Natural killer cell treated with Interleukin-12 subunit alpha and Interleukin-12 subunit beta and Interleukin-15 and Interleukin-18, amount 100 ng/mL, for 72 hours (primary cell): ENCODE measurements around the gene P3H1. TPM values are rescaled to one million over a fixed set of nuclear protein-coding genes. Genes with fewer than 3 reads are reported as not detected.
"Not testable (repeated sequence)": the region's sequence is repeated elsewhere in the genome, so short reads cannot be mapped to it uniquely, and the experiment has no call there.

ENCODE experiments used
- ATAC-seq, 2 donors: fragments of 150-1000 bp; cut with Tn5 transposase in 1 of 2; sonication (Bioruptor Pico), chemical (Tn5 transposase) in 1 of 2; 2 replicates each; pipeline ENCODE4 v1.10.0; 2021
- DNase-seq: peaks from one replicate; pipeline ENCODE4 v3.0.0; 2022; ENCODE audit warnings: low spot score
- H3K27ac Mint-ChIP-seq, 2 donors: 1 replicate in 1 of 2; 2 replicates in 1 of 2; pipeline ENCODE4 v1.8.0; 2022; ENCODE audit warnings: mixed read lengths in 2 of 2, mild to moderate bottlenecking in 1 of 2, moderate library complexity in 1 of 2
- H3K27me3 Mint-ChIP-seq, 2 donors: 1 replicate in 1 of 2; 2 replicates in 1 of 2; pipeline ENCODE4 v1.8.0; 2022; ENCODE audit warnings: mixed read lengths in 2 of 2
- H3K36me3 Mint-ChIP-seq: one replicate; pipeline ENCODE4 v1.8.0; 2022; ENCODE audit warnings: mixed read lengths
- H3K4me1 Mint-ChIP-seq, 2 donors: 1 replicate in 1 of 2; 2 replicates in 1 of 2; pipeline ENCODE4 v1.8.0; 2022; ENCODE audit warnings: low read depth in 2 of 2, mixed read lengths in 2 of 2, mild to moderate bottlenecking in 1 of 2
- H3K4me3 Mint-ChIP-seq: one replicate; pipeline ENCODE4 v1.8.0; 2022; ENCODE audit warnings: mixed read lengths
- H3K9me3 Mint-ChIP-seq: 2 replicates; pipeline ENCODE4 v1.8.0; 2022; ENCODE audit warnings: mixed read lengths
- total RNA-seq, 2 donors: library from RNA; stranded (reverse); gene quantifications; one replicate each; pipeline ENCODE4 v1.2.3, GENCODE V29; 2022

The P3H1 gene
- total RNA-seq: 10 to 100 TPM; 35.7 to 52.3 TPM

- peak; percentile 97 to 98 for ATAC-seq
- H3K9me3 Mint-ChIP-seq: no peaks in the 10 kb centered on the region
- peaks cover 16 to 21% of the 10 kb centered on the region in 2 donors for H3K4me1 Mint-ChIP-seq
- H3K36me3 Mint-ChIP-seq: peaks cover 6% of the 10 kb centered on the region
- peak; percentile 100 for DNase-seq
- no peak within 1 kb of the TSS for H3K4me3 Mint-ChIP-seq
- peak within 1 kb of the TSS in 1 of 2 donors; percentile 87 for H3K27ac Mint-ChIP-seq
- H3K27me3 Mint-ChIP-seq: no peaks in the 10 kb centered on the region
Measured at GRCh38 chr1:42766741-42767509, at the start of gene P3H1, which contains the start of gene C1orf50. Gene P3H1 (minus strand): TSS chr1:42767028. CDS start chr1:42766971, 57 bp downstream. Gene C1orf50 (plus strand): TSS chr1:42767249. CDS start chr1:42767312, 63 bp downstream.

GRCh38 chr1:42815941-42816584, 49.2 kb upstream of the P3H1 start:
- no peak for ATAC-seq
- peak overlapping the region; percentile 62 to 82 for H3K27ac Mint-ChIP-seq
- no peak for DNase-seq
- no peaks in the 10 kb centered on the region for H3K27me3 Mint-ChIP-seq
- peaks cover 18 to 26% of the 10 kb centered on the region in 2 donors for H3K4me1 Mint-ChIP-seq
- H3K4me3 Mint-ChIP-seq: peak overlapping the region; percentile 77
- no peaks in the 10 kb centered on the region for H3K36me3 Mint-ChIP-seq
- no peaks in the 10 kb centered on the region for H3K9me3 Mint-ChIP-seq

GRCh38 chr1:42814815-42815214, 48.0 kb upstream of the P3H1 start:
- not testable (repeated sequence) for ATAC-seq, H3K4me3 Mint-ChIP-seq, H3K36me3 Mint-ChIP-seq, H3K9me3 Mint-ChIP-seq, DNase-seq, H3K27me3 Mint-ChIP-seq, H3K27ac Mint-ChIP-seq
- peaks cover 17 to 21% of the 10 kb centered on the region in 2 donors for H3K4me1 Mint-ChIP-seq

GRCh38 chr1:42807056-42807668, 40.3 kb upstream of the P3H1 start:
- H3K27ac Mint-ChIP-seq: no peak overlapping the region
- H3K4me1 Mint-ChIP-seq: no peaks in the 10 kb centered on the region
- no peaks in the 10 kb centered on the region for H3K9me3 Mint-ChIP-seq
- ATAC-seq: no peak
- no peaks in the 10 kb centered on the region for H3K36me3 Mint-ChIP-seq
- no peak overlapping the region for H3K4me3 Mint-ChIP-seq
- DNase-seq: no peak
- H3K27me3 Mint-ChIP-seq: no peaks in the 10 kb centered on the region

GRCh38 chr1:42806593-42806992, 39.8 kb upstream of the P3H1 start:
- Mint-ChIP-seq H3K4me1 (no peaks in the 10 kb centered on the region), H3K36me3 (no peaks in the 10 kb centered on the region), H3K9me3 (no peaks in the 10 kb centered on the region), H3K27me3 (no peaks in the 10 kb centered on the region), H3K27ac (no peak overlapping the region), H3K4me3 (no peak overlapping the region)
- DNase-seq (no peak), ATAC-seq (no peak)

- no peaks in the 10 kb centered on the region for H3K4me1 Mint-ChIP-seq
- H3K4me3 Mint-ChIP-seq: no peak overlapping the region
- no peak overlapping the region for H3K27ac Mint-ChIP-seq
- no peaks in the 10 kb centered on the region for H3K9me3 Mint-ChIP-seq
- no peak for ATAC-seq
- no peaks in the 10 kb centered on the region for H3K36me3 Mint-ChIP-seq
- DNase-seq: no peak
- no peaks in the 10 kb centered on the region for H3K27me3 Mint-ChIP-seq
Measured at GRCh38 chr1:42806171-42806570, 39.3 kb upstream of the P3H1 start.

GRCh38 chr1:42801832-42802473, 35.1 kb upstream of the P3H1 start:
- Mint-ChIP-seq H3K4me3 (no peak overlapping the region), H3K4me1 (no peaks in the 10 kb centered on the region), H3K36me3 (no peaks in the 10 kb centered on the region), H3K27me3 (no peaks in the 10 kb centered on the region), H3K27ac (no peak overlapping the region), H3K9me3 (no peaks in the 10 kb centered on the region)
- DNase-seq (no peak), ATAC-seq (no peak)

GRCh38 chr1:42797979-42798378, 31.2 kb upstream of the P3H1 start:
- Mint-ChIP-seq H3K27ac (no peak overlapping the region), H3K4me1 (no peaks in the 10 kb centered on the region), H3K27me3 (no peaks in the 10 kb centered on the region), H3K4me3 (no peak overlapping the region), H3K9me3 (no peaks in the 10 kb centered on the region), H3K36me3 (no peaks in the 10 kb centered on the region)
- ATAC-seq (no peak), DNase-seq (no peak)

GRCh38 chr1:42797414-42797813, 30.6 kb upstream of the P3H1 start:
- Mint-ChIP-seq H3K27me3 (no peaks in the 10 kb centered on the region), H3K36me3 (no peaks in the 10 kb centered on the region), H3K9me3 (no peaks in the 10 kb centered on the region), H3K4me3 (no peak overlapping the region), H3K27ac (no peak overlapping the region), H3K4me1 (no peaks in the 10 kb centered on the region)
- DNase-seq: no peak
- no peak for ATAC-seq

GRCh38 chr1:42793824-42794223, 27.0 kb upstream of the P3H1 start:
- no peak overlapping the region for H3K27ac Mint-ChIP-seq
- no peak overlapping the region for H3K4me3 Mint-ChIP-seq

GRCh38 chr1:42788021-42788420, 21.2 kb upstream of the P3H1 start:
- Mint-ChIP-seq H3K36me3 (no peaks in the 10 kb centered on the region), H3K4me1 (peaks cover 9 to 14% of the 10 kb centered on the region in 2 donors), H3K27ac (no peak overlapping the region), H3K4me3 (no peak overlapping the region), H3K9me3 (no peaks in the 10 kb centered on the region), H3K27me3 (no peaks in the 10 kb centered on the region)
- ATAC-seq: no peak
- DNase-seq: no peak

More at GRCh38 chr1:42793824-42794223, 27.0 kb upstream of the P3H1 start:
- DNase-seq: no peak
- H3K36me3 Mint-ChIP-seq: no peaks in the 10 kb centered on the region
- no peaks in the 10 kb centered on the region for H3K27me3 Mint-ChIP-seq
- no peak for ATAC-seq
- H3K9me3 Mint-ChIP-seq: no peaks in the 10 kb centered on the region
- H3K4me1 Mint-ChIP-seq: no peaks in the 10 kb centered on the region

GRCh38 chr1:42786097-42786496, 19.3 kb upstream of the P3H1 start:
- ATAC-seq (no peak), DNase-seq (no peak)
- Mint-ChIP-seq H3K4me3 (peak overlapping the region; percentile 74), H3K4me1 (peaks cover 9 to 14% of the 10 kb centered on the region in 2 donors), H3K9me3 (no peaks in the 10 kb centered on the region), H3K27me3 (no peaks in the 10 kb centered on the region), H3K36me3 (peaks cover 6% of the 10 kb centered on the region), H3K27ac (peak overlapping the region in 1 of 2 donors; percentile 52)

GRCh38 chr1:42784946-42785693, 18.3 kb upstream of the P3H1 start, which contains the start of gene TMEM269:
Gene TMEM269 (plus strand): TSS chr1:42784991. CDS start chr1:42789894, 4,903 bp downstream.
- peaks cover 9 to 14% of the 10 kb centered on the region in 2 donors for H3K4me1 Mint-ChIP-seq
- H3K9me3 Mint-ChIP-seq: no peaks in the 10 kb centered on the region
- ATAC-seq (peak; percentile 72 to 75), DNase-seq (no peak)
- H3K27ac Mint-ChIP-seq: peak within 1 kb of the TSS in 1 of 2 donors; percentile 52
- peaks cover 12% of the 10 kb centered on the region for H3K36me3 Mint-ChIP-seq
- H3K4me3 Mint-ChIP-seq: peak within 1 kb of the TSS; percentile 74
- no peaks in the 10 kb centered on the region for H3K27me3 Mint-ChIP-seq
